ENCODE results near the gene PLCB4. TPM values are rescaled to one million over a fixed set of nuclear protein-coding genes. Genes with fewer than 3 reads are reported as not detected.

The PLCB4 gene
- polyA plus RNA-seq, 1 donor (not counting 4 experiments of a cell fraction or from before 2014, with no cell fraction given) = 4.1 TPM

GRCh38 chr20:9035126-9035525 lies 33.8 kb upstream of the PLCB4 start:
- Histone ChIP-seq H3K9me3 (ENCODE audit: control insufficient read depth, low read depth, low read length) (no peaks in the 10 kb centered on the region), H4K20me1 (ENCODE audit: control insufficient read depth, extremely low read depth, insufficient read depth, low read length) (no peaks in the 10 kb centered on the region), H3K4me3 (ENCODE audit: control insufficient read depth in 2 of 3, extremely low read depth in 1 of 3, insufficient read depth in 2 of 3, low read depth in 1 of 3, low read length in 3 of 3) (no peak overlapping the region), H3K36me3 (ENCODE audit: control insufficient read depth in 2 of 2, extremely low read depth in 1 of 2, insufficient read depth in 2 of 2, low read length in 2 of 2) (no peaks in the 10 kb centered on the region), H3K79me2 (ENCODE audit: control insufficient read depth, insufficient read depth, low read length) (no peaks in the 10 kb centered on the region), H3K4me1 (ENCODE audit: control insufficient read depth, extremely low read depth, insufficient read depth, low read length) (no peaks in the 10 kb centered on the region), H3K27ac (ENCODE audit: control insufficient read depth, insufficient read depth, low read length) (no peak overlapping the region), H2AFZ (ENCODE audit: control insufficient read depth, low read length) (no peak overlapping the region), H3K9ac (ENCODE audit: control insufficient read depth, extremely low read depth, insufficient read depth, low read length) (no peak overlapping the region), H3K27me3 (ENCODE audit: control insufficient read depth, extremely low read depth, insufficient read depth, low read length) (no peaks in the 10 kb centered on the region), H3K9me1 (ENCODE audit: control insufficient read depth, extremely low read depth, insufficient read depth, low read length) (no peaks in the 10 kb centered on the region), H3K4me2 (ENCODE audit: control insufficient read depth, extremely low read depth, insufficient read depth, low read depth, low read length) (no peak overlapping the region)
- DNase-seq (ENCODE audit: low read depth, low spot score) (no peak), FAIRE-seq (no peak)
- dilution Hi-C loops (cut with MboI; ENCODE audit: extremely low pct_ligation_motif_present, low sequenced_read_pairs) = no loop called here
- TF ChIP-seq CTCF (optimal IDR thresholded peaks at IDR 0.05 in 1 of 3, IDR thresholded peaks at IDR 0.05 in 1 of 3, conservative IDR thresholded peaks at IDR 0.05 in 1 of 3; ENCODE audit: extremely low read depth in 1 of 3, insufficient read depth in 2 of 3, low read length in 3 of 3) (no peak), EZH2 (IDR thresholded peaks at IDR 0.05; ENCODE audit: low read length) (no peak)

GRCh38 chr20:9036593-9036992 lies 32.3 kb upstream of the PLCB4 start:
- Histone ChIP-seq H3K9me1 (ENCODE audit: control insufficient read depth, extremely low read depth, insufficient read depth, low read length) (no peaks in the 10 kb centered on the region), H3K9ac (ENCODE audit: control insufficient read depth, extremely low read depth, insufficient read depth, low read length) (no peak overlapping the region), H3K4me2 (ENCODE audit: control insufficient read depth, extremely low read depth, insufficient read depth, low read depth, low read length) (no peak overlapping the region), H3K27me3 (ENCODE audit: control insufficient read depth, extremely low read depth, insufficient read depth, low read length) (no peaks in the 10 kb centered on the region), H3K4me3 (ENCODE audit: control insufficient read depth in 2 of 3, extremely low read depth in 1 of 3, insufficient read depth in 2 of 3, low read depth in 1 of 3, low read length in 3 of 3) (no peak overlapping the region), H3K9me3 (ENCODE audit: control insufficient read depth, low read depth, low read length) (no peaks in the 10 kb centered on the region), H3K4me1 (ENCODE audit: control insufficient read depth, extremely low read depth, insufficient read depth, low read length) (no peaks in the 10 kb centered on the region), H3K79me2 (ENCODE audit: control insufficient read depth, insufficient read depth, low read length) (no peaks in the 10 kb centered on the region), H2AFZ (ENCODE audit: control insufficient read depth, low read length) (no peak overlapping the region), H3K27ac (ENCODE audit: control insufficient read depth, insufficient read depth, low read length) (no peak overlapping the region), H4K20me1 (ENCODE audit: control insufficient read depth, extremely low read depth, insufficient read depth, low read length) (no peaks in the 10 kb centered on the region), H3K36me3 (ENCODE audit: control insufficient read depth in 2 of 2, extremely low read depth in 1 of 2, insufficient read depth in 2 of 2, low read length in 2 of 2) (no peaks in the 10 kb centered on the region)
- FAIRE-seq = no peak
- TF ChIP-seq CTCF (optimal IDR thresholded peaks at IDR 0.05 in 1 of 3, IDR thresholded peaks at IDR 0.05 in 1 of 3, conservative IDR thresholded peaks at IDR 0.05 in 1 of 3; ENCODE audit: extremely low read depth in 1 of 3, insufficient read depth in 2 of 3, low read length in 3 of 3) (no peak), EZH2 (IDR thresholded peaks at IDR 0.05; ENCODE audit: low read length) (no peak)
- dilution Hi-C loops (cut with MboI; ENCODE audit: extremely low pct_ligation_motif_present, low sequenced_read_pairs) = no loop called here
- no peak for DNase-seq (ENCODE audit: low read depth, low spot score)
